Measurements from ENCODE around the gene CBLB.

Gene CBLB
- total RNA-seq = 97.4 to 236 (median 220) reads per million in 4 experiments

GRCh38 chr3:105868742-105869530, at the start of gene CBLB:
Gene CBLB, minus strand, starts transcription at chr3:105869012. Its CDS starts 1,435 bp downstream, at chr3:105867577.
- peak; percentile 82 for DNase-seq

GRCh38 chr3:105916767-105917166, 48.0 kb upstream of the CBLB start:
- DNase-seq = no peak

- no peak for DNase-seq
Measured at GRCh38 chr3:105915524-105915923, 46.7 kb upstream of the CBLB start.

- DNase-seq = no peak
Measured at GRCh38 chr3:105913616-105914015, 44.8 kb upstream of the CBLB start.

- no peak for DNase-seq
Measured at GRCh38 chr3:105912891-105913290, 44.1 kb upstream of the CBLB start.

- DNase-seq = no peak
Measured at GRCh38 chr3:105911496-105911895, 42.7 kb upstream of the CBLB start.

GRCh38 chr3:105907777-105908176, 39.0 kb upstream of the CBLB start:
- no peak for DNase-seq

GRCh38 chr3:105906836-105907235, 38.0 kb upstream of the CBLB start:
- no peak for DNase-seq

- no peak for DNase-seq
Measured at GRCh38 chr3:105906345-105906744, 37.5 kb upstream of the CBLB start.

- no peak for DNase-seq
Measured at GRCh38 chr3:105905328-105905727, 36.5 kb upstream of the CBLB start.

GRCh38 chr3:105904678-105905284, 36.0 kb upstream of the CBLB start:
- DNase-seq = no peak

- DNase-seq = no peak
Measured at GRCh38 chr3:105904251-105904650, 35.4 kb upstream of the CBLB start.

GRCh38 chr3:105899516-105899915, 30.7 kb upstream of the CBLB start:
- DNase-seq = no peak

GRCh38 chr3:105891101-105891500, 22.3 kb upstream of the CBLB start:
- DNase-seq = no peak

GRCh38 chr3:105888621-105889579, 20.1 kb upstream of the CBLB start:
- no peak for DNase-seq

GRCh38 chr3:105885256-105885655, 16.4 kb upstream of the CBLB start:
- no peak for DNase-seq

- no peak for DNase-seq
Measured at GRCh38 chr3:105883798-105884377, 15.1 kb upstream of the CBLB start.

GRCh38 chr3:105880681-105881290, 12.0 kb upstream of the CBLB start:
- no peak for DNase-seq

GRCh38 chr3:105878061-105878460, 9.2 kb upstream of the CBLB start:
- no peak for DNase-seq

GRCh38 chr3:105877336-105877910, 8.6 kb upstream of the CBLB start:
- DNase-seq = no peak

- DNase-seq = no peak
Measured at GRCh38 chr3:105876780-105877327, 8.0 kb upstream of the CBLB start.

Measured in effector CD8-positive, alpha-beta T cell (primary cell).